MCF 10A (cell line): ENCODE measurements around the gene C6orf15. TPM values are rescaled to one million over a fixed set of nuclear protein-coding genes. Genes with fewer than 3 reads are reported as not detected.

Experiments
- BruUV-seq: library from RNA; stranded (reverse); fragments of 400-500 nt; replicated peaks from 2 replicates; lab custom pipeline; 2021; lab: Mats Ljungman, UMichigan
- CTCF ChIA-PET: fragments of 300-600 bp; sonication (Branson Sonifier 250); formaldehyde crosslinking; extraction: SDS; loops from one replicate; lab custom pipeline; 2021; ENCODE audit warnings: antibody characterized with exemption, inconsistent platforms; lab: Yijun Ruan, JAX
- POLR2A ChIA-PET: fragments of 300-600, 350-650 bp; sonication (Branson Sonifier 250); formaldehyde crosslinking; extraction: SDS; loops from one replicate; lab custom pipeline; 2020; ENCODE audit warnings: antibody characterized with exemption, inconsistent platforms; lab: Yijun Ruan, JAX
- DNase-seq: peaks from one replicate; pipeline ENCODE4 v3.0.0-alpha.2; 2018; ENCODE audit not compliant: unreplicated experiment
- H3K27ac Mint-ChIP-seq: one replicate; pipeline ENCODE4 v1.8.0; 2022; ENCODE audit warnings: mild to moderate bottlenecking, low read depth, mixed read lengths; ENCODE audit not compliant: unreplicated experiment
- H3K27me3 Mint-ChIP-seq: one replicate; pipeline ENCODE4 v1.8.0; 2022; ENCODE audit warnings: mixed read lengths; ENCODE audit not compliant: insufficient read depth, unreplicated experiment
- H3K36me3 Mint-ChIP-seq: one replicate; pipeline ENCODE4 v1.8.0; 2022; ENCODE audit warnings: mild to moderate bottlenecking, moderate library complexity, mixed read lengths; ENCODE audit not compliant: insufficient read depth, unreplicated experiment
- H3K4me1 Mint-ChIP-seq: one replicate; pipeline ENCODE4 v1.8.0; 2022; ENCODE audit warnings: mixed read lengths; ENCODE audit not compliant: insufficient read depth, unreplicated experiment
- H3K4me3 Mint-ChIP-seq: one replicate; pipeline ENCODE4 v1.8.0; 2022; ENCODE audit warnings: mild to moderate bottlenecking, moderate library complexity, mixed read lengths; ENCODE audit not compliant: unreplicated experiment
- H3K9me3 Mint-ChIP-seq: one replicate; pipeline ENCODE4 v1.8.0; 2022; ENCODE audit warnings: mixed read lengths; ENCODE audit not compliant: unreplicated experiment
- intact Hi-C: fragments of 100-400 bp; cut with micrococcal nuclease; formaldehyde crosslinking; loops from 2 replicates; pipeline ENCODE4 v1.14.1; 2022
- total RNA-seq: library from RNA; stranded (reverse); gene quantifications from 2 replicates; pipeline ENCODE4 v1.2.3, GENCODE V29; 2022
- TF ChIP-seq, protein P1 (sequence below): fragments of 200-600 bp; IDR thresholded peaks from one replicate; pipeline ENCODE4 v1.8.0; 2022; ENCODE audit warnings: antibody characterized with exemption, mild to moderate bottlenecking; ENCODE audit not compliant: unreplicated experiment

Gene C6orf15
- total RNA-seq, 1 experiment from 2014 or later = not detected

DNA sequence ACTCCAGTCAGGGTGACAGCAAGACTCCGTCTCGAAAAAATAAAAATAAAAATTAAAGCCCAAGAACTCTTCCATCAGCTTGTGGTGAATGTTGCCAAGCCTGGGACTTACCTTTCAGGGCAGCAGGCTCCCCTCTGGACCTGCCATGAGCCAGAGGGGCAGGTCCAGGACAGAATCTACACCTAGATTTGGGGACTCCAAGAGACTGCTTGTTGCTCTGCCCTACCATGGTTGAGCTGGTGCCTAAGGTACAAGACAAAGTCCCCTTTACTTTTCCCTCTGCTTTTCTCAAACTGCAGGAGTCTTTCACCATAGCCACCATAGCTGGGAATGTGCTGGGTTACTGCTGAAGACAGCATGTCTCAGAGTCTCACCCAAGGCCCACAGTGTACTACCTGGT is 9.2 kb downstream of the C6orf15 start:
- Mint-ChIP-seq H3K9me3 (no peaks in the 10 kb centered on the region), H3K4me3 (no peak overlapping the region), H3K27me3 (no peaks in the 10 kb centered on the region), H3K36me3 (no peaks in the 10 kb centered on the region), H3K4me1 (peaks cover 7% of the 10 kb centered on the region), H3K27ac (no peak overlapping the region)
- CTCF ChIA-PET = interaction anchor here (0.6 to 2.0 kb wide), 9 partner anchors 10 to 571 kb away, joined by 3 to 9 read pairs (median 5); partner anchors contain the start of gene PSORS1C1
- DNase-seq = no peak
- no TSS peak for BruUV-seq
- intact Hi-C loops = no loop called here
- POLR2A ChIA-PET = interaction anchor here (0.7 to 2.0 kb wide), 5 partner anchors 11 to 383 kb away, joined by 3 to 10 read pairs (median 3); partner anchors contain the start of gene PSORS1C1
- TF ChIP-seq, protein P1, sequence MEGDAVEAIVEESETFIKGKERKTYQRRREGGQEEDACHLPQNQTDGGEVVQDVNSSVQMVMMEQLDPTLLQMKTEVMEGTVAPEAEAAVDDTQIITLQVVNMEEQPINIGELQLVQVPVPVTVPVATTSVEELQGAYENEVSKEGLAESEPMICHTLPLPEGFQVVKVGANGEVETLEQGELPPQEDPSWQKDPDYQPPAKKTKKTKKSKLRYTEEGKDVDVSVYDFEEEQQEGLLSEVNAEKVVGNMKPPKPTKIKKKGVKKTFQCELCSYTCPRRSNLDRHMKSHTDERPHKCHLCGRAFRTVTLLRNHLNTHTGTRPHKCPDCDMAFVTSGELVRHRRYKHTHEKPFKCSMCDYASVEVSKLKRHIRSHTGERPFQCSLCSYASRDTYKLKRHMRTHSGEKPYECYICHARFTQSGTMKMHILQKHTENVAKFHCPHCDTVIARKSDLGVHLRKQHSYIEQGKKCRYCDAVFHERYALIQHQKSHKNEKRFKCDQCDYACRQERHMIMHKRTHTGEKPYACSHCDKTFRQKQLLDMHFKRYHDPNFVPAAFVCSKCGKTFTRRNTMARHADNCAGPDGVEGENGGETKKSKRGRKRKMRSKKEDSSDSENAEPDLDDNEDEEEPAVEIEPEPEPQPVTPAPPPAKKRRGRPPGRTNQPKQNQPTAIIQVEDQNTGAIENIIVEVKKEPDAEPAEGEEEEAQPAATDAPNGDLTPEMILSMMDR = no peak

DNA sequence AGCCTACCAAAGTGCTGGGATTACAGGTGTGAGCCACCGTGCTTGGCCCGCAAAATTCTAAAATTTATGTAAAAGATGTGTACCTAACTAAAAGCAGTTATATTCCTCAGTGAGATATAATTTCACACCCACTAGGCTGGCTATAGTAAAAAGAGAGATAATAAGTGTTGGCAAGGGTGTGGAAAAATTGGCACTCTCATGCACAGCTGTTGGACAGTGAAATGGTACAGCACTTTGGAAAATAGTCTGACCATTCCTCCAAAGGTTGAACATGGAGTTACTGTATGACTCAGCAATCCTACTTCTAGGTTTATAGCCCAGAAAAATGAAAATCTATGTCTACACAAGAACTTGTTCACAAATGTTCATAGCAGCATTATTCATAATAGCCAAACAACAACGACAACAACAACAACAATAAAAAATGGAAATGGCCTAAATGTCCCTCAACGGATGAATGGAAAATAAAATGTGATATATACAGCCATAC is 13.9 kb downstream of the C6orf15 start:
- Mint-ChIP-seq H3K27me3 (no peaks in the 10 kb centered on the region), H3K36me3 (no peaks in the 10 kb centered on the region), H3K4me3 (no peak overlapping the region), H3K4me1 (peaks cover 21% of the 10 kb centered on the region), H3K9me3 (no peaks in the 10 kb centered on the region), H3K27ac (no peak overlapping the region)
- BruUV-seq = no TSS peak
- TF ChIP-seq, protein P1 = no peak
- DNase-seq = no peak
- POLR2A ChIA-PET = no interaction called here
- intact Hi-C loops = no loop called here
- CTCF ChIA-PET = interaction anchor here (0.6 kb wide), 1 partner anchor 11 kb away, joined by 3 read pairs; no protein-coding TSS in a partner anchor

DNA sequence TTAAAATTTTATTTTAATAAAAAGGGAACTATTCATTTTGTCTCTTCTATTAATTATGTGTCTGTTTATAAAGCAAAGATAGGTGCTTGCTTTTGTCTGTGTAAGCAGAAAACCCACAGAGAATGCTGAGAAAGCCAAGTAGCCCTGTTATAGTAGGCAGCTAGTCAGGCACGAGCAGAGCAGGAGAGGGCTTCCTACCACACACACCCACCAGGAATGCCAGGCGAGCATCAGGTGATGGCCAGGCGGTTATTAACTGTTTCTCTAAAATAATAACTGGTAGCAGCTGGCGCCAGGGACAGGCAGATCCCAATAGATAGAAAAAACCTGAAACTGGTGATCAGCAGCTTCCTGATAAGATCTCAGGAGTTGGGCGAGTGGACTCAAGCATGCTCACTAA is 15.7 kb downstream of the C6orf15 start:
- Mint-ChIP-seq H3K36me3 (no peaks in the 10 kb centered on the region), H3K4me1 (peaks cover 14% of the 10 kb centered on the region), H3K27ac (no peak overlapping the region), H3K4me3 (no peak overlapping the region), H3K9me3 (no peaks in the 10 kb centered on the region), H3K27me3 (no peaks in the 10 kb centered on the region)
- DNase-seq = no peak
- ChIA-PET CTCF (interaction anchor here (0.6 to 1.0 kb wide), 3 partner anchors 10 to 22 kb away, joined by 3 to 5 read pairs (median 3); partner anchors contain the start of gene PSORS1C1), POLR2A (no interaction called here)
- BruUV-seq = no TSS peak
- intact Hi-C loops = no loop called here
- TF ChIP-seq, protein P1 = no peak

DNA sequence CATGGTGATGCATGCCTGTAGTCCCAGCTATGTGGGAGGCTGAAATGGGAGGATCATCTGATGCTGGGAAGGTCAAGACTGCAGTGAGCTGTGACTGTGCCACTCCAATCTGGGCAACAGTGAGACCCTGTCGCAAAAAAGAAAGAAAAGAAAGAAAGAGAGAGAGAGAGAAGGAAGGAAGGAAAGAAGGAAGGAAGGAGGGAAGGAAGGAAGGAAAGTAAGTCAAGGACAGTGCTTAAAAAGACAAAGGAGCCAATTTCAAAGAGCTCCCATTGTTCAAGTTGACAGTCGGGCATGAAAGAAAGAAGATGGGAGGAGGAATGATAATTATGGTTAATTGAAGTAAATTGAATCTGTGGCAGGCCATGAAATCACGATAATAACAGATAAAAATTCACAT is 16.2 kb downstream of the C6orf15 start:
- peaks cover 14% of the 10 kb centered on the region for H3K4me1 Mint-ChIP-seq
- intact Hi-C loops = no loop called here
- ChIA-PET CTCF (interaction anchor here (0.8 to 1.7 kb wide), 5 partner anchors 9 to 31 kb away, joined by 3 to 5 read pairs (median 3); partner anchors contain the start of gene PSORS1C1), POLR2A (no interaction called here)
- no peaks in the 10 kb centered on the region for H3K27me3 Mint-ChIP-seq
- H3K36me3 Mint-ChIP-seq = no peaks in the 10 kb centered on the region
- TF ChIP-seq, protein P1 = no peak
- no peak for DNase-seq
- H3K9me3 Mint-ChIP-seq = no peaks in the 10 kb centered on the region
- no peak overlapping the region for H3K27ac Mint-ChIP-seq
- H3K4me3 Mint-ChIP-seq = no peak overlapping the region
- no TSS peak for BruUV-seq
